ENCODE results near the gene TSPYL1. TPM values are rescaled to one million over a fixed set of nuclear protein-coding genes. Genes with fewer than 3 reads are reported as not detected.

TSPYL1 gene
- total and polyA plus RNA-seq, 10 of the 15 experiments (the other 5 are each of a cell fraction or from before 2014, with no cell fraction given), result 22.9 to 44.1 (median 27.0) TPM

- H3K9ac ChIP-seq (ENCODE audit: control insufficient read depth, insufficient read depth, low read length), result no peak overlapping the region
- no peak overlapping the region for H3K4me3 ChIP-seq
- intact Hi-C loops (cut with micrococcal nuclease; ENCODE audit: unreplicated experiment), result no loop called here
- no peaks in the 10 kb centered on the region for H3K79me2 ChIP-seq (ENCODE audit: control insufficient read depth, insufficient read depth, low read length)
- RAD21 ChIA-PET (ENCODE audit: unreplicated experiment), result no interaction called here
- CTCF ChIA-PET, result interaction anchor here (1.0 to 1.7 kb wide), 3 partner anchors 15 to 34 kb away, joined by 4 to 5 read pairs (median 4); no protein-coding TSS in a partner anchor
- H2AFZ ChIP-seq (ENCODE audit: control insufficient read depth, low read depth, low read length), result no peak overlapping the region
- POLR2A ChIA-PET, result no interaction called here
- SMC1A ChIA-PET (ENCODE audit: uncharacterized antibody, unreplicated experiment), result interaction anchor here (1.1 kb wide), 1 partner anchor 18 kb away, joined by 3 read pairs; no protein-coding TSS in a partner anchor
- H3K27ac ChIP-seq (ENCODE audit: control insufficient read depth, insufficient read depth), result no peak overlapping the region
- TF ChIP-seq, protein P1, sequence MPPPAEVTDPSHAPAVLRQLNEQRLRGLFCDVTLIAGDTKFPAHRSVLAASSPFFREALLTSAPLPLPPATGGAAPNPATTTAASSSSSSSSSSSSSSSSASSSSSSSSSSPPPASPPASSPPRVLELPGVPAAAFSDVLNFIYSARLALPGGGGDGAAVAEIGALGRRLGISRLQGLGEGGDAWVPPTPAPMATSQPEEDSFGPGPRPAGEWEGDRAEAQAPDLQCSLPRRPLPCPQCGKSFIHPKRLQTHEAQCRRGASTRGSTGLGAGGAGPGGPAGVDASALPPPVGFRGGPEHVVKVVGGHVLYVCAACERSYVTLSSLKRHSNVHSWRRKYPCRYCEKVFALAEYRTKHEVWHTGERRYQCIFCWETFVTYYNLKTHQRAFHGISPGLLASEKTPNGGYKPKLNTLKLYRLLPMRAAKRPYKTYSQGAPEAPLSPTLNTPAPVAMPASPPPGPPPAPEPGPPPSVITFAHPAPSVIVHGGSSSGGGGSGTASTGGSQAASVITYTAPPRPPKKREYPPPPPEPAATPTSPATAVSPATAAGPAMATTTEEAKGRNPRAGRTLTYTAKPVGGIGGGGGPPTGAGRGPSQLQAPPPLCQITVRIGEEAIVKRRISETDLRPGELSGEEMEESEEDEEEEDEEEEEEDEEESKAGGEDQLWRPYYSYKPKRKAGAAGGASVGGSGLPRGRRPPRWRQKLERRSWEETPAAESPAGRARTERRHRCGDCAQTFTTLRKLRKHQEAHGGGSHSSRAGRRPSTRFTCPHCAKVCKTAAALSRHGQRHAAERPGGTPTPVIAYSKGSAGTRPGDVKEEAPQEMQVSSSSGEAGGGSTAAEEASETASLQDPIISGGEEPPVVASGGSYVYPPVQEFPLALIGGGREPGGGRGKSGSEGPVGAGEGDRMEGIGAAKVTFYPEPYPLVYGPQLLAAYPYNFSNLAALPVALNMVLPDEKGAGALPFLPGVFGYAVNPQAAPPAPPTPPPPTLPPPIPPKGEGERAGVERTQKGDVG (CRISPR knock-in tag; IDR thresholded peaks at IDR 0.05), result no peak
- no peak for TF ChIP-seq CHD2 (IDR thresholded peaks at IDR 0.05; ENCODE audit: borderline replicate concordance, low read depth, low read length)
- no peak for TF ChIP-seq ZNF24 (IDR thresholded peaks at IDR 0.05)
- TF ChIP-seq, protein P2, sequence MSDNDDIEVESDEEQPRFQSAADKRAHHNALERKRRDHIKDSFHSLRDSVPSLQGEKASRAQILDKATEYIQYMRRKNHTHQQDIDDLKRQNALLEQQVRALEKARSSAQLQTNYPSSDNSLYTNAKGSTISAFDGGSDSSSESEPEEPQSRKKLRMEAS (IDR thresholded peaks at IDR 0.05; ENCODE audit: low read depth, low read length), result no peak
- TF ChIP-seq, protein P3, sequence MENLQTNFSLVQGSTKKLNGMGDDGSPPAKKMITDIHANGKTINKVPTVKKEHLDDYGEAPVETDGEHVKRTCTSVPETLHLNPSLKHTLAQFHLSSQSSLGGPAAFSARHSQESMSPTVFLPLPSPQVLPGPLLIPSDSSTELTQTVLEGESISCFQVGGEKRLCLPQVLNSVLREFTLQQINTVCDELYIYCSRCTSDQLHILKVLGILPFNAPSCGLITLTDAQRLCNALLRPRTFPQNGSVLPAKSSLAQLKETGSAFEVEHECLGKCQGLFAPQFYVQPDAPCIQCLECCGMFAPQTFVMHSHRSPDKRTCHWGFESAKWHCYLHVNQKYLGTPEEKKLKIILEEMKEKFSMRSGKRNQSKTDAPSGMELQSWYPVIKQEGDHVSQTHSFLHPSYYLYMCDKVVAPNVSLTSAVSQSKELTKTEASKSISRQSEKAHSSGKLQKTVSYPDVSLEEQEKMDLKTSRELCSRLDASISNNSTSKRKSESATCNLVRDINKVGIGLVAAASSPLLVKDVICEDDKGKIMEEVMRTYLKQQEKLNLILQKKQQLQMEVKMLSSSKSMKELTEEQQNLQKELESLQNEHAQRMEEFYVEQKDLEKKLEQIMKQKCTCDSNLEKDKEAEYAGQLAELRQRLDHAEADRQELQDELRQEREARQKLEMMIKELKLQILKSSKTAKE (IDR thresholded peaks at IDR 0.05; ENCODE audit: low read depth, poor library complexity, severe bottlenecking), result no peak
- TF ChIP-seq SMAD1 (IDR thresholded peaks at IDR 0.05; ENCODE audit: low read depth, partially characterized antibody), result no peak
- TF ChIP-seq HCFC1 (IDR thresholded peaks at IDR 0.05; ENCODE audit: low read length), result no peak
- no peak for TF ChIP-seq STAT3 (IDR thresholded peaks at IDR 0.05; ENCODE audit: low read depth, low read length)
- no peak for TF ChIP-seq NFYB (IDR thresholded peaks at IDR 0.05; ENCODE audit: insufficient read depth, low read depth, low read length)
- no peak for TF ChIP-seq SIX5 (IDR thresholded peaks at IDR 0.05; ENCODE audit: low read depth, low read length, severe bottlenecking)
- BruUV-seq (replicated peaks), result no TSS peak
- in situ Hi-C loops (cut with MboI), result no loop called here
- DNase-seq (ENCODE audit: low read depth, low spot score), result no peak
- no peak for ATAC-seq
- H3K4me1 ChIP-seq (ENCODE audit: control insufficient read depth, insufficient read depth, low read length), result no peaks in the 10 kb centered on the region
- no peaks in the 10 kb centered on the region for H4K20me1 ChIP-seq (ENCODE audit: control insufficient read depth, insufficient read depth)
- 98% methylated on average over 3 of the region's 3 CpGs for WGBS (ENCODE audit: insufficient coverage, insufficient replicate concordance, low lambda C conversion rate, missing lambda C conversion rate)
- H3K4me2 ChIP-seq (ENCODE audit: control insufficient read depth, insufficient read depth), result no peak overlapping the region
- no peaks in the 10 kb centered on the region for H3K27me3 ChIP-seq (replicated peaks in 1 of 2; ENCODE audit: control insufficient read depth in 2 of 2, insufficient read depth in 2 of 2, low read length in 1 of 2)
- peaks cover 2 to 14% of the 10 kb centered on the region in 2 experiments for H3K36me3 ChIP-seq (ENCODE audit: control insufficient read depth in 2 of 2, insufficient read depth in 2 of 2, low read length in 1 of 2)
- no peak for FAIRE-seq
- no peaks in the 10 kb centered on the region for H3K9me3 ChIP-seq (replicated peaks; ENCODE audit: control insufficient read depth, insufficient read depth, low read length)
Measured at GRCh38 chr6:116234689-116235088, 45.0 kb downstream of the TSPYL1 start.
